CD14-positive monocyte (primary cell): Measurements from ENCODE around the gene ATP5F1B. TPM values are rescaled to one million over a fixed set of nuclear protein-coding genes. Genes with fewer than 3 reads are reported as not detected.
A peak's percentile ranks its signal among the peaks of the same experiment; 100 is the strongest.
"Not testable (repeated sequence)": the region's sequence is repeated elsewhere in the genome, so short reads cannot be mapped to it uniquely, and the experiment has no call there.

Source experiments
- DNase-seq, 3 donors: peaks; one replicate each; pipeline ENCODE4 v3.0.0-alpha.2; 2011 to 2022
- H2AFZ ChIP-seq: 2 replicates; pipeline ENCODE4 v1.6.0; 2012; ENCODE audit warnings: mild to moderate bottlenecking, low read depth, low read length, inconsistent platforms; ENCODE audit not compliant: insufficient read depth, poor library complexity, severe bottlenecking
- H3K27ac ChIP-seq, 2 donors: 1 replicate in 1 of 2; 2 replicates in 1 of 2; pipeline ENCODE4 v1.5.1; 2012 to 2013; ENCODE audit warnings: low read length in 2 of 2, control low read depth in 1 of 2, inconsistent platforms in 1 of 2, low read depth in 1 of 2, mild to moderate bottlenecking in 1 of 2
- H3K27me3 ChIP-seq, 2 donors: one replicate each; pipeline versions ENCODE4 v1.6.0 to v1.6.1; 2011 to 2013; ENCODE audit warnings: low read length in 2 of 2; ENCODE audit not compliant: control insufficient read depth in 2 of 2, insufficient read depth in 2 of 2
- H3K36me3 ChIP-seq, 2 donors: replicated peaks in 1 of 2; 1 replicate in 1 of 2; 2 replicates in 1 of 2; pipeline versions ENCODE4 v1.5.1 to v1.6.1; 2012 to 2013; ENCODE audit warnings: low read length in 2 of 2, control low read depth in 1 of 2, inconsistent platforms in 1 of 2, mild to moderate bottlenecking in 1 of 2; ENCODE audit not compliant: insufficient read depth in 2 of 2, control insufficient read depth in 1 of 2
- H3K4me1 ChIP-seq, 2 donors: 1 replicate in 1 of 2; 2 replicates in 1 of 2; pipeline versions ENCODE4 v1.5.1 to v1.6.1; 2012 to 2013; ENCODE audit warnings: low read length in 2 of 2, control low read depth in 1 of 2, inconsistent platforms in 1 of 2, mild to moderate bottlenecking in 1 of 2, moderate library complexity in 1 of 2; ENCODE audit not compliant: insufficient read depth in 2 of 2, control insufficient read depth in 1 of 2
- H3K4me2 ChIP-seq: replicated peaks from 2 replicates; pipeline ENCODE3; 2012; ENCODE audit warnings: low read length, moderate library complexity, mild to moderate bottlenecking; ENCODE audit not compliant: poor library complexity, severe bottlenecking; ENCODE audit errors: extremely low read depth
- H3K4me3 ChIP-seq, 3 experiments: fragments of 200-600 bp in 1 of 3; sonication (generic) in 1 of 3; replicated peaks in 1 of 3; 1 replicate in 2 of 3; 2 replicates in 1 of 3; pipeline ENCODE4 v1.5.1; 2011 to 2013; ENCODE audit warnings: low read length in 3 of 3, mild to moderate bottlenecking in 3 of 3, control low read depth in 2 of 3, low read depth in 2 of 3, inconsistent platforms in 1 of 3, moderate library complexity in 1 of 3
- H3K79me2 ChIP-seq: 2 replicates; pipeline ENCODE4 v1.6.0; 2012; ENCODE audit warnings: mild to moderate bottlenecking, control low read depth, inconsistent platforms, low read length, moderate library complexity; ENCODE audit not compliant: insufficient read depth
- H3K9ac ChIP-seq: 2 replicates; pipeline ENCODE4 v1.6.0; 2017; ENCODE audit warnings: low read length, mild to moderate bottlenecking; ENCODE audit not compliant: insufficient read depth, poor library complexity, severe bottlenecking
- H3K9me3 ChIP-seq, 2 donors: replicated peaks in 1 of 2; 1 replicate in 1 of 2; 2 replicates in 1 of 2; pipeline versions ENCODE4 v1.5.1 to v1.6.1; 2012 to 2013; ENCODE audit warnings: low read length in 2 of 2, control low read depth in 1 of 2; ENCODE audit not compliant: control insufficient read depth in 1 of 2, insufficient read depth in 1 of 2
- H4K20me1 ChIP-seq: 2 replicates; pipeline ENCODE4 v1.6.0; 2012; ENCODE audit warnings: mild to moderate bottlenecking, low read length, control low read depth, moderate library complexity; ENCODE audit not compliant: insufficient read depth
- H3K27ac Mint-ChIP-seq, 7 donors: one replicate each; pipeline ENCODE4 v1.8.0; 2020; ENCODE audit warnings: mild to moderate bottlenecking in 7 of 7, mixed read lengths in 7 of 7, moderate library complexity in 6 of 7, inconsistent platforms in 2 of 7
- H3K27me3 Mint-ChIP-seq, 3 donors: one replicate each; pipeline ENCODE4 v1.8.0; 2021 to 2022; ENCODE audit warnings: low read depth in 3 of 3, mild to moderate bottlenecking in 3 of 3, mixed read lengths in 3 of 3, moderate library complexity in 3 of 3, inconsistent platforms in 1 of 3
- H3K36me3 Mint-ChIP-seq, 2 donors: one replicate each; pipeline ENCODE4 v1.8.0; 2020; ENCODE audit warnings: mixed read lengths in 2 of 2, inconsistent platforms in 1 of 2, mild to moderate bottlenecking in 1 of 2
- H3K4me1 Mint-ChIP-seq: one replicate; pipeline ENCODE4 v1.8.0; 2020; ENCODE audit warnings: mild to moderate bottlenecking, mixed read lengths
- H3K4me3 Mint-ChIP-seq, 2 donors: one replicate each; pipeline ENCODE4 v1.8.0; 2020; ENCODE audit warnings: mild to moderate bottlenecking in 2 of 2, mixed read lengths in 2 of 2, moderate library complexity in 1 of 2
- H3K9me3 Mint-ChIP-seq, 7 donors: one replicate each; pipeline ENCODE4 v1.8.0; 2020 to 2022; ENCODE audit warnings: mixed read lengths in 7 of 7, mild to moderate bottlenecking in 6 of 7, moderate library complexity in 6 of 7, inconsistent platforms in 2 of 7
- WGBS: methylation state at CpG from one replicate; pipeline ENCODE4 v1.1.5; 2013; ENCODE audit warnings: missing lambda C conversion rate; ENCODE audit not compliant: insufficient coverage; 5-methylcytosine and 5-hydroxymethylcytosine counted together
- intact Hi-C, 2 donors: fragments of 100-400 bp; cut with micrococcal nuclease; formaldehyde crosslinking; loops; one replicate each; pipeline versions ENCODE4 v1.15.0 to v1.15.1; 2023
- polyA plus RNA-seq, 3 donors: library from polyadenylated mRNA; depleted of rRNA in 1 of 3; unstranded in 2 of 3; stranded (reverse) in 1 of 3; fragments of 300-500 nt in 2 of 3; fragments of >200 nt in 1 of 3; fragmentation: Illumina TruSeq in 2 of 3; gene quantifications; 1 replicate in 2 of 3; 2 replicates in 1 of 3; pipeline ENCODE4 v1.2.3, GENCODE V29; 2012 to 2021
- TF ChIP-seq, protein P1 (sequence below): fragments of 200-600 bp; IDR thresholded peaks from one replicate; pipeline ENCODE4 v1.8.0; 2022; ENCODE audit warnings: antibody characterized with exemption, mild to moderate bottlenecking

Gene ATP5F1B
- polyA plus RNA-seq, 3 donors: 554 to 1,093 (median 1,038) TPM

DNA sequence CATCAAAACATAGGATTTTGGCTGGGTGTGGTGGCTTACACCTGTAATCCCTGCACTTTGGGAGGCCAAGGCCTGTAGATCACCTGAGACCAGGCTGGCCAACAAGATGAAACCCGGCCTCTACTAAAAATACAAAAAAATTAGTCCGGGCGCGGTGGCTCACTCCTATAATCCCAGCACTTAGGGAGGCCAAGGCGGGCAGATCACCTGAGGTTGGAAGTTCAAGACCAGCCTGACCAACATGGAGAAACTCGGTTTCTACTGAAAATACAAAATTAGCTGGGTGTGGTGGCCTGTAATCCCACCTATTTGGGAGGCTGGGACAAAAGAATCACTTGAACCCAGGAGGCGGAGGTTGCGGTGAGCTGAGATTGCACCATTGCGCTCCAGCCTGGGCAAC is 2.2 kb upstream of the ATP5F1B start:
- H3K27ac Mint-ChIP-seq: not testable (repeated sequence)

DNA sequence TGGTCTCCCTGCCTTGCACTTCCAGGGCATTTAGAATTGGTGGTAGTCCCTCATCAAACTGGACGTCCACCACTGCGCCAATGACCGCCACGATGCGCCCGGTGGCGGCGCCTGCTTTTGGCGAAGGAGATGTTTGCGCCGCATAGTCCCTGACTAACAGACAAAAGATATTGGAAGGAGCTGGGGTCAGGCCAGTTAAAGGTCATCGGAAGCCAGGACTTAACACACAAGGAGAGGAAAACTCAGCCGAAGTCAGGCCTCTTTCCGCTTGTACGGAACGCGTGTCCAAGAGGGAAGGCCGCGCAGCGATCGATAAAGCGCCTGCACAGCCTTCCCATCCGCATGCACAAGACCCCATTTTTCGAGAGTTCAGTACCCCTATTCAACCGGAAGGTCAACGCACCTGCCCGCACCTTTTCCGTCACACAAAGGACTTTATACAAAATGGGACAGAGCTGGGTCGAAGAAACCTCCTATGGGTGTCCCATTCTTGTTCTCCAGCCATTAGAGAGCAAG is 525 bp downstream of the ATP5F1B start:
- H2AFZ ChIP-seq: peak overlapping the region; percentile 71
- H3K36me3 Mint-ChIP-seq: peaks cover 34 to 41% of the 10 kb centered on the region in 2 donors

More for the DNA sequence above, 2.2 kb upstream of the ATP5F1B start:
- Histone ChIP-seq H3K36me3 (peaks cover 16% of the 10 kb centered on the region in 2 donors), H3K4me1 (peaks cover 20 to 26% of the 10 kb centered on the region in 2 donors), H3K79me2 (peaks cover 30% of the 10 kb centered on the region), H4K20me1 (peaks cover 13% of the 10 kb centered on the region)
- not testable (repeated sequence) for DNase-seq, H3K9ac ChIP-seq, H3K4me2 ChIP-seq, H3K27me3 ChIP-seq, H3K4me3 Mint-ChIP-seq, H3K9me3 ChIP-seq, H2AFZ ChIP-seq, H3K4me3 ChIP-seq, H3K27ac ChIP-seq, H3K27me3 Mint-ChIP-seq
- intact Hi-C loops: loop anchor here (5.0 to 10.0 kb wide), 3 partner anchors 39 to 77 kb away; partner anchors contain the start of genes PTGES3 (in 2 of the 2) and NACA (in 1 of the 2)
- 94% methylated on average over 6 of the region's 9 CpGs for WGBS
- H3K4me1 Mint-ChIP-seq: peaks cover 22% of the 10 kb centered on the region
- H3K9me3 Mint-ChIP-seq: peaks cover 7 to 15% (median 11%) of the 10 kb centered on the region in 7 donors
- H3K36me3 Mint-ChIP-seq: peaks cover 16 to 29% of the 10 kb centered on the region in 2 donors

More for the DNA sequence above, 525 bp downstream of the ATP5F1B start:
- peak overlapping the region; percentile 91 for H3K4me2 ChIP-seq
- 0% methylated on average over 23 of the region's 29 CpGs for WGBS
- H3K9ac ChIP-seq: peak overlapping the region; percentile 92
- Mint-ChIP-seq H3K27me3 (peaks cover 0 to 3% (median 3%) of the 10 kb centered on the region in 3 donors), H3K4me3 (peak overlapping the region; percentile 97 to 99), H3K27ac (peak overlapping the region; percentile 93 to 99 (median 96)), H3K4me1 (peaks cover 31% of the 10 kb centered on the region), H3K9me3 (no peaks in the 10 kb centered on the region)
- H3K27ac ChIP-seq: peak overlapping the region; percentile 72 to 94
- peak in 1 of 3 donors; percentile 12 for DNase-seq
- peaks cover 56% of the 10 kb centered on the region for H3K79me2 ChIP-seq
- TF ChIP-seq, protein P1, sequence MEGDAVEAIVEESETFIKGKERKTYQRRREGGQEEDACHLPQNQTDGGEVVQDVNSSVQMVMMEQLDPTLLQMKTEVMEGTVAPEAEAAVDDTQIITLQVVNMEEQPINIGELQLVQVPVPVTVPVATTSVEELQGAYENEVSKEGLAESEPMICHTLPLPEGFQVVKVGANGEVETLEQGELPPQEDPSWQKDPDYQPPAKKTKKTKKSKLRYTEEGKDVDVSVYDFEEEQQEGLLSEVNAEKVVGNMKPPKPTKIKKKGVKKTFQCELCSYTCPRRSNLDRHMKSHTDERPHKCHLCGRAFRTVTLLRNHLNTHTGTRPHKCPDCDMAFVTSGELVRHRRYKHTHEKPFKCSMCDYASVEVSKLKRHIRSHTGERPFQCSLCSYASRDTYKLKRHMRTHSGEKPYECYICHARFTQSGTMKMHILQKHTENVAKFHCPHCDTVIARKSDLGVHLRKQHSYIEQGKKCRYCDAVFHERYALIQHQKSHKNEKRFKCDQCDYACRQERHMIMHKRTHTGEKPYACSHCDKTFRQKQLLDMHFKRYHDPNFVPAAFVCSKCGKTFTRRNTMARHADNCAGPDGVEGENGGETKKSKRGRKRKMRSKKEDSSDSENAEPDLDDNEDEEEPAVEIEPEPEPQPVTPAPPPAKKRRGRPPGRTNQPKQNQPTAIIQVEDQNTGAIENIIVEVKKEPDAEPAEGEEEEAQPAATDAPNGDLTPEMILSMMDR: no peak
- H3K27me3 ChIP-seq: no peaks in the 10 kb centered on the region
- H3K36me3 ChIP-seq: peaks cover 39 to 40% of the 10 kb centered on the region in 2 donors
- H3K4me1 ChIP-seq: peaks cover 27 to 38% of the 10 kb centered on the region in 2 donors
- intact Hi-C loops: loop anchor here (5.0 to 10.0 kb wide), 3 partner anchors 42 to 80 kb away; partner anchors contain the start of genes PTGES3 (in 2 of the 2) and NACA (in 1 of the 2)
- no peaks in the 10 kb centered on the region for H3K9me3 ChIP-seq
- peak overlapping the region; percentile 86 to 94 (median 91) for H3K4me3 ChIP-seq
- H4K20me1 ChIP-seq: peaks cover 40% of the 10 kb centered on the region
